ENCODE results near the gene MKNK1. TPM values are rescaled to one million over a fixed set of nuclear protein-coding genes. Genes with fewer than 3 reads are reported as not detected.

The MKNK1 gene
- total RNA-seq, 2 experiments from 2014 or later: 81.5 to 83.7 TPM

GRCh38 chr1:46616277-46617107 is 12.4 kb upstream of the MKNK1 start, which contains the start of gene MOB3C:
Gene MOB3C, minus strand, starts transcription at chr1:46616811. Its CDS starts 3,490 bp downstream, at chr1:46613321.
- H3K27me3 Mint-ChIP-seq: no peaks in the 10 kb centered on the region
- POLR2A ChIA-PET: interaction anchor here (0.6 to 3.9 kb wide), 13 partner anchors 9 to 201 kb away, joined by 3 to 66 read pairs (median 4); partner anchors contain the start of genes ATPAF1, EFCAB14 and MKNK1
- H3K36me3 Mint-ChIP-seq (ENCODE audit: low read depth): peaks cover 15% of the 10 kb centered on the region
- peak within 1 kb of the TSS; percentile 88 for H3K4me3 Mint-ChIP-seq
- peaks cover 70% of the 10 kb centered on the region for H3K4me1 Mint-ChIP-seq
- H3K27ac Mint-ChIP-seq: peak within 1 kb of the TSS; percentile 75
- peak; percentile 71 for DNase-seq
- CTCF ChIA-PET: interaction anchor here (1.0 to 4.9 kb wide), 7 partner anchors 12 to 174 kb away, joined by 3 to 32 read pairs (median 3); partner anchors contain the start of gene MKNK1
- no peaks in the 10 kb centered on the region for H3K9me3 Mint-ChIP-seq

- Mint-ChIP-seq H3K27ac (peak overlapping the region; percentile 72), H3K27me3 (no peaks in the 10 kb centered on the region), H3K4me1 (peaks cover 76% of the 10 kb centered on the region), H3K4me3 (peak overlapping the region; percentile 88), H3K36me3 (ENCODE audit: low read depth) (peaks cover 22% of the 10 kb centered on the region), H3K9me3 (no peaks in the 10 kb centered on the region)
- ChIA-PET CTCF (interaction anchor here (1.0 to 4.9 kb wide), 3 partner anchors 12 to 68 kb away, joined by 4 to 32 read pairs (median 6); partner anchors contain the start of gene MKNK1), POLR2A (interaction anchor here (1.0 to 3.0 kb wide), 8 partner anchors 8 to 201 kb away, joined by 3 to 66 read pairs (median 4); partner anchors contain the start of genes ATPAF1, EFCAB14 and MKNK1)
- peak; percentile 28 for DNase-seq
Observed at GRCh38 chr1:46615735-46616134, 11.7 kb upstream of the MKNK1 start.

DNA sequence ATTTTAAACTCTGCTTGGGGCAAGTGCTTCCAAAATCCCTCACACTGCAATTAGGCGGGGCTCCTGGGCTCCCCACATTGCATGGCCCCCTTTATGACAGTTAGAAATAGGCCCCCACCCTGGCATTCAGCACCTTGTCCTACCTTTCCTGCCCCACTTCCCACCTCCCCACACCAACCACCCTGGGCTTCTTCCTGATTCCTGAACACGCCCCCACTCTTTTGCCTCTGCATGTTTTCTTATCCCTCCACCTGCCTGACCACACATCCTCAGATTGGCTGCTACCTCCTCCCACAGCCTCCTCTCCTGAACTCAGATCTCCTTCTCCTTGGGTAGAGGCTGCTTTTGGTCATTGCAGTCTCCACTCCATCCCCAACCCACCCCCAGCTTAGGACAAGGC is 11.0 kb upstream of the MKNK1 start:
- CTCF ChIA-PET: interaction anchor here (1.0 to 4.9 kb wide), 2 partner anchors 11 to 67 kb away, joined by 4 to 32 read pairs; partner anchors contain the start of gene MKNK1
- H3K9me3 Mint-ChIP-seq: no peaks in the 10 kb centered on the region
- peak overlapping the region; percentile 88 for H3K4me3 Mint-ChIP-seq
- no peak for DNase-seq
- POLR2A ChIA-PET: interaction anchor here (1.0 to 3.0 kb wide), 5 partner anchors 11 to 200 kb away, joined by 3 to 66 read pairs (median 4); partner anchors contain the start of genes ATPAF1 and MKNK1
- peaks cover 29% of the 10 kb centered on the region for H3K36me3 Mint-ChIP-seq (ENCODE audit: low read depth)
- H3K4me1 Mint-ChIP-seq: peaks cover 79% of the 10 kb centered on the region
- H3K27me3 Mint-ChIP-seq: no peaks in the 10 kb centered on the region
- peak overlapping the region; percentile 72 for H3K27ac Mint-ChIP-seq

DNA sequence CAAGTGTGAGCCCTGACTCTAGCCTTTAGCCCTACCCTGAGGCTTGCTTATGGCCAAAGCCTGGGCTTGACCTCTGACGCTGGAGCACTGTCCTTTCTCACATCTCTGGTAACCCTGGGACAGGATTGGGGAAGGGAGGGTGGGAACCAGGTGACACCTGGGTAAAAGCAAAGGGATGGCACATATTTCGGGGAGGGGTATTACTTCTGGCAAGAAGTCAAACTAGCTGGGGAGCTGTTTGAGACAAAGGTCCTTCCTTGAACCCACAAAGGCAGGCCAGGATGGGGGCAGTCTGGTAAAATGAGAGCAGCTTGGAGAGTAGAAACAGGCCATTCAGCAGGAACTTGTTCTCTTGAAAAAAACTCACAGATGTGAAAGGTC is 10.5 kb upstream of the MKNK1 start:
- Mint-ChIP-seq H3K27me3 (no peaks in the 10 kb centered on the region), H3K36me3 (ENCODE audit: low read depth) (peaks cover 34% of the 10 kb centered on the region), H3K4me3 (peak overlapping the region; percentile 88), H3K27ac (no peak overlapping the region), H3K9me3 (no peaks in the 10 kb centered on the region), H3K4me1 (peaks cover 81% of the 10 kb centered on the region)
- ChIA-PET POLR2A (interaction anchor here (0.6 to 2.1 kb wide), 5 partner anchors 11 to 53 kb away, joined by 3 to 28 read pairs (median 8); partner anchors contain the start of genes ATPAF1 and MKNK1), CTCF (interaction anchor here (4.9 kb wide), 1 partner anchor 11 kb away, joined by 32 read pairs; the partner anchor contains the start of gene MKNK1)
- DNase-seq: no peak

GRCh38 chr1:46613661-46614603 is 9.9 kb upstream of the MKNK1 start:
- peaks cover 40% of the 10 kb centered on the region for H3K36me3 Mint-ChIP-seq (ENCODE audit: low read depth)

DNA sequence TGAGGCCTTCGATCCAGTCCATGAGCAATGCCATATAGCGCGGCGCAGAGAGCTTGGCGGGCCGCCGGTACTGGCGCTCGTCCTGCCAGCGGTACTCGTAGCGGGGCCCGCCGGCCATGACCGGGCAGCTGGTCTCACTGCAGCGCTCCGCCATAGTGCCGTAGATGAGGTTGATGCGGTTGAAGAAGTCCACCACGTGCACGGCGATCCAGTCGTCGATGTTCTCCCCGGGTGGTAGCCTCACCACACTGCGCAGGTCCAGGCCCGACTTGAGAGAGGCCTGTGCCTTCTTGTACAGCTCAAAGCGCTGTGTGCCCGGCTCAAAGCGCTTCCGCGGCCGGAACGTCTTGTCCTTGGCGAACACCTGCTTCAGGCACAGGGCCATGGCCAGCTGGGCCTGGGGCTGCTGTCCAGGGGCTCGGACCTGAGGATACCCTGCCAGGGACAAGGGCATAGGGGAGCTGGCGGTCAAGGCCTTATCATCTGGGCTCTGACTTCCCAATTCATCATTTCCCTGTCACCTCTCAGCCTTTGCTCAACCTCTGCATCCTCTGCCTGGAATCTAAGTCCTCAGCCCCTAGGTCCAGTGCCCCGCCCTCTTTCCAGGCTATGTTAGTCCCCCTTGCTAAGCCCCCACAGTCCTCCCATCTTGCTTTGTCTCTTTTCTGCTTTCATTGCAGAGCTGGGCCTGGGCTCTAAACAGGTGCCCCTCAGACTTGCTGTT is 9.0 kb upstream of the MKNK1 start:
- ChIA-PET POLR2A (interaction anchor here (1.0 to 2.1 kb wide), 4 partner anchors 9 to 54 kb away, joined by 3 to 28 read pairs (median 7); partner anchors contain the start of genes ATPAF1 and MKNK1), CTCF (interaction anchor here (1.3 to 4.9 kb wide), 2 partner anchors 9 to 82 kb away, joined by 3 to 32 read pairs; partner anchors contain the start of gene MKNK1)
- peaks cover 67% of the 10 kb centered on the region for H3K4me1 Mint-ChIP-seq
- H3K27ac Mint-ChIP-seq: peak overlapping the region; percentile 42
- no peak overlapping the region for H3K4me3 Mint-ChIP-seq
- no peak for DNase-seq
- no peaks in the 10 kb centered on the region for H3K9me3 Mint-ChIP-seq
- no peaks in the 10 kb centered on the region for H3K27me3 Mint-ChIP-seq
- peaks cover 49% of the 10 kb centered on the region for H3K36me3 Mint-ChIP-seq (ENCODE audit: low read depth)

More at GRCh38 chr1:46613661-46614603, 9.9 kb upstream of the MKNK1 start:
- no peaks in the 10 kb centered on the region for H3K27me3 Mint-ChIP-seq
- H3K9me3 Mint-ChIP-seq: no peaks in the 10 kb centered on the region
- peak overlapping the region; percentile 88 for H3K4me3 Mint-ChIP-seq
- DNase-seq: peak; percentile 54
- ChIA-PET CTCF (interaction anchor here (1.3 to 4.9 kb wide), 2 partner anchors 10 to 83 kb away, joined by 3 to 32 read pairs; partner anchors contain the start of gene MKNK1), POLR2A (interaction anchor here (0.6 to 2.1 kb wide), 7 partner anchors 9 to 54 kb away, joined by 3 to 28 read pairs (median 6); partner anchors contain the start of genes ATPAF1 and MKNK1)
- H3K4me1 Mint-ChIP-seq: peaks cover 75% of the 10 kb centered on the region
- peak overlapping the region; percentile 42 for H3K27ac Mint-ChIP-seq

GRCh38 chr1:46611691-46612221 is 7.7 kb upstream of the MKNK1 start:
- Mint-ChIP-seq H3K4me1 (peaks cover 57% of the 10 kb centered on the region), H3K4me3 (no peak overlapping the region), H3K27me3 (no peaks in the 10 kb centered on the region), H3K27ac (no peak overlapping the region), H3K9me3 (no peaks in the 10 kb centered on the region), H3K36me3 (ENCODE audit: low read depth) (peaks cover 55% of the 10 kb centered on the region)
- ChIA-PET CTCF (interaction anchor here (0.7 kb wide), 1 partner anchor 69 kb away, joined by 3 read pairs; no protein-coding TSS in a partner anchor), POLR2A (interaction anchor here (14.0 kb wide), 1 partner anchor 28 kb away, joined by 202 read pairs; no protein-coding TSS in a partner anchor)
- no peak for DNase-seq

DNA sequence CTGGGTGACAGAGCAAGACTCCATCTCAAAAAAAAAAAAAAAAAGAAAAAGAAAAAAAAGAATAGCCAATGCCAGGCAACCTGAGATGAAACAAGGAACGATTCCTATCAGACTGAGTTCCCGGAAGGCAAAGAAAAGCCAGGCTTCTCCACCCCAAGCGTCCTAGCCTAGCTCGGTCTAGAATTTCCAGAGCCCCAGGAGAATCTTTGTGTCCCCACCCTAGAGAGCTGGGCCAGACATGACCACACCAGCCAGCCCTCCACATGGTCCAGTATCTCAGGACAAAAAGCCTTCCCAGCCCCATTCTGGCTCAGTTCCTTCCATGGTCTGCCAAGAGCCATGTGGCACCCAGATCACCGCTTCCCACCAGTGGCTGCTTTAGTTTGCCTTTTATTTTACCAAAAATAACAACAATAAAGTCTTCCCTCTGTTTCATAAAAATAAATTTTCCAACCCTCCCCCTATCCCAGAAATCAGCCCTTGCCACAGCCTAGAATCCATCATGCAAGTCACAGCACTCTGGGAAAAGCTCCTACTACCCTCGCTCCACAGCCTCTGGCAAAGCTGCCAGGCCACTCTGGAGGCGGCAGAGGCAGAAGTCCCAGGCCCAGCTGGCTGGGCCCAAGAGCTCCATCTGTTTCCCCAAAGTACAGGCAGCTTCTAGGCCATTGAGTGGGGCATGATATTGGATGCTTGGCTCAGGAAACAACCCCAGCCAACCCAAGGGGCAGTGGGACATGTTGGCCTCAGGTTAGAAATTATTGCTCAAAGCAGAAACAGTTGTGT is 3.5 kb upstream of the MKNK1 start:
- CTCF ChIA-PET: interaction anchor here (0.7 to 1.1 kb wide), 3 partner anchors 18 to 117 kb away, joined by 3 to 5 read pairs (median 3); no protein-coding TSS in a partner anchor
- no peak overlapping the region for H3K4me3 Mint-ChIP-seq
- H3K27ac Mint-ChIP-seq: no peak overlapping the region
- H3K27me3 Mint-ChIP-seq: no peaks in the 10 kb centered on the region
- POLR2A ChIA-PET: interaction anchor here (1.3 to 14.0 kb wide), 5 partner anchors 9 to 60 kb away, joined by 3 to 202 read pairs (median 4); partner anchors contain the start of gene MOB3C
- peaks cover 57% of the 10 kb centered on the region for H3K4me1 Mint-ChIP-seq
- H3K9me3 Mint-ChIP-seq: no peaks in the 10 kb centered on the region
- peaks cover 60% of the 10 kb centered on the region for H3K36me3 Mint-ChIP-seq (ENCODE audit: low read depth)
- no peak for DNase-seq

GRCh38 chr1:46606255-46606965 is 2.3 kb upstream of the MKNK1 start:
- no peaks in the 10 kb centered on the region for H3K9me3 Mint-ChIP-seq
- peaks cover 60% of the 10 kb centered on the region for H3K4me1 Mint-ChIP-seq
- peaks cover 61% of the 10 kb centered on the region for H3K36me3 Mint-ChIP-seq (ENCODE audit: low read depth)
- no peaks in the 10 kb centered on the region for H3K27me3 Mint-ChIP-seq
- H3K4me3 Mint-ChIP-seq: no peak overlapping the region
- no peak for DNase-seq
- POLR2A ChIA-PET: interaction anchor here (0.6 to 14.0 kb wide), 5 partner anchors 10 to 262 kb away, joined by 3 to 202 read pairs (median 4); partner anchors contain the start of genes EFCAB14 and MOB3C
- H3K27ac Mint-ChIP-seq: peak overlapping the region; percentile 17
- CTCF ChIA-PET: interaction anchor here (0.7 to 3.4 kb wide), 5 partner anchors 16 to 118 kb away, joined by 3 to 25 read pairs (median 3); no protein-coding TSS in a partner anchor

- Mint-ChIP-seq H3K9me3 (no peaks in the 10 kb centered on the region), H3K4me3 (peak overlapping the region; percentile 86), H3K36me3 (ENCODE audit: low read depth) (peaks cover 59% of the 10 kb centered on the region), H3K4me1 (peaks cover 62% of the 10 kb centered on the region), H3K27me3 (no peaks in the 10 kb centered on the region), H3K27ac (peak overlapping the region; percentile 81)
- ChIA-PET POLR2A (interaction anchor here (0.8 to 14.0 kb wide), 11 partner anchors 9 to 180 kb away, joined by 3 to 202 read pairs (median 12); partner anchors contain the start of genes EFCAB14 and MOB3C), CTCF (interaction anchor here (0.7 to 7.2 kb wide), 8 partner anchors 11 to 120 kb away, joined by 3 to 54 read pairs (median 8); partner anchors contain the start of gene MOB3C)
- DNase-seq: peak; percentile 59
Observed at GRCh38 chr1:46605232-46605631, 1.2 kb upstream of the MKNK1 start.

Measured in activated CD4-positive, alpha-beta memory T cell treated with anti-CD3 and anti-CD28 coated beads, Interleukin-2, amount 10 ng/mL, durations not matched to agents 7 days and 5 days (primary cell).